H1 (cell line): ENCODE data around the gene SHC1. TPM values are rescaled to one million over a fixed set of nuclear protein-coding genes. Genes with fewer than 3 reads are reported as not detected.

Experiments
- CEBPB ChIP-seq: IDR thresholded peaks from 2 replicates; pipeline ENCODE4 v1.6.1; 2012; ENCODE audit warnings: low read depth, low read length
- NRF1 ChIP-seq: IDR thresholded peaks from 2 replicates; pipeline ENCODE4 v1.6.1; 2011; ENCODE audit warnings: mild to moderate bottlenecking, low read depth, low read length, improper control_type of control experiment
- RFX5 ChIP-seq: IDR thresholded peaks from 2 replicates; pipeline ENCODE4 v1.6.1; 2011; ENCODE audit warnings: low read depth, low read length, improper control_type of control experiment, borderline replicate concordance
- SIN3A ChIP-seq, 2 experiments: IDR thresholded peaks in 1 of 2; conservative IDR thresholded peaks in 1 of 2; 2 replicates each; pipeline ENCODE4 v1.6.1; 2011 to 2012; ENCODE audit warnings: low read length in 2 of 2, improper control_type of control experiment in 1 of 2, low read depth in 1 of 2, mild to moderate bottlenecking in 1 of 2
- SIRT6 ChIP-seq: IDR thresholded peaks from one replicate; pipeline ENCODE4 v1.7.1; 2012; ENCODE audit warnings: low read length, inconsistent platforms
- TBP ChIP-seq: IDR thresholded peaks from 2 replicates; pipeline ENCODE4 v1.6.1; 2011; ENCODE audit warnings: low read depth, low read length, improper control_type of control experiment
- USF2 ChIP-seq: IDR thresholded peaks from 2 replicates; pipeline ENCODE4 v1.6.1; 2011; ENCODE audit warnings: low read length, improper control_type of control experiment
- polyA plus RNA-seq, 7 experiments: library from polyadenylated mRNA; depleted of rRNA in 3 of 7; stranded (reverse) in 5 of 7; unstranded in 2 of 7; fragments of >200 nt in 5 of 7; fragments of 200-250 nt in 2 of 7; gene quantifications; 1 replicate in 5 of 7; 2 replicates in 1 of 7; 4 replicates in 1 of 7; pipeline versions ENCODE4 v1.2.1 to v1.2.3, GENCODE V29; 2011 to 2013; ENCODE audit warnings: missing spikeins in 2 of 7, mixed read lengths in 2 of 7
- total RNA-seq: library from RNA; stranded (reverse); fragmentation: NEBNext Ultra II Directional; extraction: Animal tissue kit (Norgen Biotek cat#: 25700); gene quantifications from 2 replicates; pipeline ENCODE4 v1.2.1, GENCODE V29; 2021
- TF ChIP-seq, protein P1 (sequence below): IDR thresholded peaks from 2 replicates; pipeline ENCODE4 v1.6.1; 2012; ENCODE audit warnings: inconsistent platforms

Gene SHC1
- total and polyA plus RNA-seq, 2 of the 8 experiments (the other 6 are each of a cell fraction or from before 2014, with no cell fraction given): 177 to 212 TPM

- no peak for TF ChIP-seq NRF1
- TF ChIP-seq CEBPB: no peak
- TF ChIP-seq, protein P1, sequence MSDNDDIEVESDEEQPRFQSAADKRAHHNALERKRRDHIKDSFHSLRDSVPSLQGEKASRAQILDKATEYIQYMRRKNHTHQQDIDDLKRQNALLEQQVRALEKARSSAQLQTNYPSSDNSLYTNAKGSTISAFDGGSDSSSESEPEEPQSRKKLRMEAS: no peak
- no peak for TF ChIP-seq USF2
- no peak for TF ChIP-seq RFX5
- TF ChIP-seq TBP: no peak
- TF ChIP-seq SIN3A (conservative IDR thresholded peaks at IDR 0.05 in 1 of 2, IDR thresholded peaks at IDR 0.05 in 1 of 2; ENCODE audit: low read depth in 1 of 2, low read length in 2 of 2): no peak
- TF ChIP-seq SIRT6: no peak
Observed at GRCh38 chr1:155010211-155010918, 39.8 kb upstream of the SHC1 start (continued).
